ENCODE data around the gene GALM. TPM values are rescaled to one million over a fixed set of nuclear protein-coding genes. Genes with fewer than 3 reads are reported as not detected.

Gene GALM
- total RNA-seq, 3 donors from 2014 or later = 27.0 to 62.7 (median 58.0) TPM

DNA sequence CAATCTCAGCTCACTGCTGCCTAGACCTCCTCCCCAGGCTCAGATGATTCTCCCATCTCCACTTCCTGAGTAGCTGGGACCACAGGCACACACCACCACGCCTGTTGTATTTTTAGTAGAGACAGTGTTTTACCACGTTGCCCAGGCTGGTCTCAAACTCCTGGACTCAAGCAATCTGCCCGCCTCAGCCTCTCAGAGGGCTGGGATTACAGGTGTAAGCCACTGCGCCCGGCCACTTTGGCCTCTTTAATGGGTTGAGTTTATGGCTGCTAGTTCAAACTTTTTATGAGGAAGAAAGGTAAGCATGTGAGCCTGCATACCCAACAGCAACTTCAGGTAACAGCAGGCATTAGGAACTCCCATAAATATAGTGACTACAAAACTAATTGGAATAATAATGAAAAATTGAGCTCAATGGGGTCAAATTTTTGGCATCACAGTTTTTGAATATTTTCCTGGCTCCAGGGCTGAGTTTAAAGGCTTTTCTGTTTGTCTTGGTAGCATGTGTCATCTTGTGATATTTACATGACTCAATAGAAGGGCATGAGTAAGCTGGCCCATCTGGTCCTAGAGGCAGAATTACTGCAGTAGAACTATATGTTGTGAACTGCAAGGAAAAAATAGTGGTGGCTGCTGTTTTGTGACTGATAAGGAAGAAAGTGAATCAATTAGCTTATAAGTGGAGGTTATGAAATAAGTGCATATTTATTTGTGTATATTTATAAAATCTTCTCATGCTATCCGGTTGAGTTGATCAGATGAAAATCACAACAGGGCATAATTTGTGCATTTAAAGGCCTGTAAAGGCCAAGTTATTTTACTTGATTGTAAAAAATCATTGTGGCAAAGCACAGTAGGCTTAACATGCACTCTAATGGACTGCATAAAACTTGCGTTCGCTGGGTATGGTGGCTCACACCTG lies 24.8 kb downstream of the GALM start:
- no peaks in the 10 kb centered on the region for H3K9me3 ChIP-seq
- H3K4me1 ChIP-seq (ENCODE audit: low read depth) = peaks cover 17% of the 10 kb centered on the region
- H3K4me3 ChIP-seq = no peak overlapping the region
- ATAC-seq = peak; percentile 89
- TF ChIP-seq, protein P1, sequence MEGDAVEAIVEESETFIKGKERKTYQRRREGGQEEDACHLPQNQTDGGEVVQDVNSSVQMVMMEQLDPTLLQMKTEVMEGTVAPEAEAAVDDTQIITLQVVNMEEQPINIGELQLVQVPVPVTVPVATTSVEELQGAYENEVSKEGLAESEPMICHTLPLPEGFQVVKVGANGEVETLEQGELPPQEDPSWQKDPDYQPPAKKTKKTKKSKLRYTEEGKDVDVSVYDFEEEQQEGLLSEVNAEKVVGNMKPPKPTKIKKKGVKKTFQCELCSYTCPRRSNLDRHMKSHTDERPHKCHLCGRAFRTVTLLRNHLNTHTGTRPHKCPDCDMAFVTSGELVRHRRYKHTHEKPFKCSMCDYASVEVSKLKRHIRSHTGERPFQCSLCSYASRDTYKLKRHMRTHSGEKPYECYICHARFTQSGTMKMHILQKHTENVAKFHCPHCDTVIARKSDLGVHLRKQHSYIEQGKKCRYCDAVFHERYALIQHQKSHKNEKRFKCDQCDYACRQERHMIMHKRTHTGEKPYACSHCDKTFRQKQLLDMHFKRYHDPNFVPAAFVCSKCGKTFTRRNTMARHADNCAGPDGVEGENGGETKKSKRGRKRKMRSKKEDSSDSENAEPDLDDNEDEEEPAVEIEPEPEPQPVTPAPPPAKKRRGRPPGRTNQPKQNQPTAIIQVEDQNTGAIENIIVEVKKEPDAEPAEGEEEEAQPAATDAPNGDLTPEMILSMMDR (IDR thresholded peaks at IDR 0.05) = no peak
- no peaks in the 10 kb centered on the region for H3K36me3 ChIP-seq (ENCODE audit: low read depth)
- intact Hi-C loops (cut with DNase I, micrococcal nuclease) = no loop called here
- peak; percentile 60 to 64 (median 61) for DNase-seq

DNA sequence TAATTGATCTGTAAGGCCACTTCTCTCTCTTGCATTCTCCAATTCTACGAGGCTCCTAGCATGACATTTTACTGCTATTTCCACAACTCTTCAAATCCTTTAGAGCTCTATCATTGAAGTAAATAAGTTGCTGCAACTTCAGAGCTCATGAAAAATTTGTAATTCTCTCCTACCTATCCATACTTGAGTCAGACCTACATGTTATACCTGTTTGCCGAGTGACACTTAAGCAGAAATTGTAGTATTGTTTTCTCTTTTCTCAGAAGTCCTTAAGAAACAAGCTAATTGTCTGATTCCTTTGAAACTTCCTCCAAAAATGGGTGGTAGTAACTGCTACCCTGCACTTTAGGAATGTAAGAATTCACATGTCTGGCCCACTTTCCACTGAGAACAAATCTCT lies 26.1 kb downstream of the GALM start:
- H3K36me3 ChIP-seq (ENCODE audit: low read depth) = no peaks in the 10 kb centered on the region
- intact Hi-C loops (cut with DNase I, micrococcal nuclease) = no loop called here
- DNase-seq (no peak), ATAC-seq (no peak)
- TF ChIP-seq, protein P1 (IDR thresholded peaks at IDR 0.05) = no peak
- no peaks in the 10 kb centered on the region for H3K9me3 ChIP-seq
- H3K4me3 ChIP-seq = no peak overlapping the region
- peaks cover 19% of the 10 kb centered on the region for H3K4me1 ChIP-seq (ENCODE audit: low read depth)

DNA sequence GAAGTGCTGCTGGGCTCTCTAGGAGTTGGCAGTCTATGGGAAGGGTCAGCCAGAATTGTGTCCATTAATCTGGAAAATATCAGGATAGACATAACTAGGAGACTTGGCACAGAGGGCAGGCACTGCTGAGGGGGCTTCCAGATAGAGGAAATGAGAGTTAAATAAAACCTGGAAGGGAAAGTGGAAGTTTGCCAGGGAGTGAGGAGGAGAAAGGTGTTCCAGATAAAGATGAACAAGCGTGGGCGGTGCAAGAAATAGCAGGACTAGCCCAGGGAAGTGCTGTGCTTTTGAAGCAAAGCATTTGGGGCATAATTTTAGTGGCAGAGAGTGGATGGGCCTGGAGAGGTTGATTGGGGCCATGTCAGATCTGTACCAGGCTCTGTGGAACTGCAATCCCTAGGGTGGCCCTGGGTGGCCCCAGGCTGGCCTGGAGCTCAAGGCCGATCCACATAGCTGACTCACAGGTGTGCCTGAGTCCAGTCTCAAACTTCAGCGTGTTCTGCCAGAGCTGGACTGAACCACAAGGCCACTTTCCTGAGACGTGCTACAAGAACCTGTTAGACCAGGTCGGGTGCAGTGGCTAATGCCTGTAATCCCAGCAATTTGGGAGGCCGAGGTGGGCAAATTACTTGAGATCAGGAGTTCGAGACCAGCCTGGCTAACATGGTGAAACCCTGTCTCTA lies 26.9 kb downstream of the GALM start:
- intact Hi-C loops (cut with DNase I, micrococcal nuclease) = no loop called here
- no peaks in the 10 kb centered on the region for H3K36me3 ChIP-seq (ENCODE audit: low read depth)
- TF ChIP-seq, protein P1 (IDR thresholded peaks at IDR 0.05) = no peak
- peak; percentile 71 for ATAC-seq
- peaks cover 21% of the 10 kb centered on the region for H3K4me1 ChIP-seq (ENCODE audit: low read depth)
- no peak overlapping the region for H3K4me3 ChIP-seq
- H3K9me3 ChIP-seq = no peaks in the 10 kb centered on the region
- no peak for DNase-seq

DNA sequence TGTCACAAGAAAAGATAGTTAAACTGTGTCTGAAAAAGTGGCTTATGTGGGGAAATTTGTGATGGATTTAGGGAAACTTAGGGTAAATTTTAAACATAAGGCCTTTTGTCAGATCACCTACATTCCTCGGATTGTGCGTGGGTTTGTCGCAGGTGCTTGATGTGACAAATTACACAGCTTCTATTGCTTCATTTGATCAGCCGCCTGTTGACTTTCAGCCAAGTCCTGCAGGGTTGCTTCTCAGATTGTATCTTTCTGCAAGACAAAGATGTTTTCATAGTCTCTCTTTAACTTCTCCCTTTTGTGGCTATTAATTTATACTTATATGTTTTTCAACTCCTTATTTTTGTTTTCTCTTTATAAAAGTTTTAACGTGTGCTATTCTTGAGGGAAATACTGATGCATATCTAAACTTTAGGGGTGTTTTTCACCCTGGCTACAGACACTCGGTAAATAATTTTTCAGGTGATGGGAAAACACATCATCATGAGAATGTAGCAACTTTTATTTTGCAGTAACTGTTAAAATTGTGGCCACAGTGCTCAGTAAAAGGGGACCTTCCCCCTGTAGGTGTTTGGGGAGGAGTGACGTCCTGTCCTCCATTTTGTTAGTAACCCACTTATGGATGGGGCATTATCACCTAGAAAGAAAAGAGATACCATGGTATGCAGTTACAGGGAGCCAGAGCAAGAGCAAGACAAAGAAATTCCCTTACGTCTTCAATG lies 31.4 kb downstream of the GALM start:
- TF ChIP-seq, protein P1 (IDR thresholded peaks at IDR 0.05) = no peak
- intact Hi-C loops (cut with DNase I, micrococcal nuclease) = no loop called here
- Histone ChIP-seq H3K36me3 (ENCODE audit: low read depth) (no peaks in the 10 kb centered on the region), H3K4me1 (ENCODE audit: low read depth) (peaks cover 14% of the 10 kb centered on the region), H3K9me3 (no peaks in the 10 kb centered on the region), H3K4me3 (no peak overlapping the region)
- no peak for ATAC-seq
- peak in 1 of 3 donors; percentile 40 for DNase-seq

DNA sequence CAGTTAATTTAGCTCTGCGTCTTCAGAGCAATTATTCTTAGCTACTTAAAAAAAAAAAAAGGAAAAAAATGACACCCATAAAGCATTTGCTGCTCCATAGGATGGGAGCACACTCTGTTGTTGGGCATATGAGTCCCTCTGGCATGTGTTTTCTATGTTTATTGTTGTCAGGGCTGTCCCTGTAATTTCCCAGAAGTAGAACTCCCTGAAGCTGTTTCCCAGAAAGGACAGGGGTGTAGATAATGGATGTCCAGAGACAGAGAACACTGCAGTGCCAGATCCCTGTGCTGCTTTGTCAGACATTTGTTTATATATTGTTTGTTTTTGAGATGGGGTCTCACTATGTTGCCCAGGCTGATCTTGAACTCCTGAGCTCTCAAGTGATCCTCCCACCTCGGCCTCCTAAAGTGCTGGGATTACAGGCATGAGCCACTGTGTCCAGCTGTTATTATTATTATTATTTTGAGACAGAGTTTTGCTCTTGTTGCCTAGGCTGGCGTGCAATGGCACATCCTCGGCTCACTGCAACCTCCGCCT lies 32.6 kb downstream of the GALM start:
- intact Hi-C loops (cut with DNase I, micrococcal nuclease) = no loop called here
- TF ChIP-seq, protein P1 (IDR thresholded peaks at IDR 0.05) = no peak
- H3K9me3 ChIP-seq = no peaks in the 10 kb centered on the region
- DNase-seq = no peak
- H3K36me3 ChIP-seq (ENCODE audit: low read depth) = no peaks in the 10 kb centered on the region
- no peak for ATAC-seq
- peaks cover 14% of the 10 kb centered on the region for H3K4me1 ChIP-seq (ENCODE audit: low read depth)
- no peak overlapping the region for H3K4me3 ChIP-seq
